G401 (cell line): ENCODE measurements around the gene KRT82. TPM values are rescaled to one million over a fixed set of nuclear protein-coding genes. Genes with fewer than 3 reads are reported as not detected.
"Not testable (repeated sequence)": the region's sequence is repeated elsewhere in the genome, so short reads cannot be mapped to it uniquely, and the experiment has no call there.

Experiments used
- DNase-seq: peaks from one replicate; pipeline ENCODE4 v3.0.0-alpha.2; 2015; ENCODE audit warnings: low spot score
- in situ Hi-C: cut with HindIII; loops from 2 replicates; pipeline ENCODE4 v1.10.0; 2016; ENCODE audit warnings: low sequenced_read_pairs, mixed read lengths
- total RNA-seq: library from RNA; depleted of rRNA; stranded (reverse); fragments of >200 nt; shearing (Covaris generic); gene quantifications from 2 replicates; pipeline ENCODE4 v1.2.3, GENCODE V29; 2014; rRNA removed

KRT82 gene
- total RNA-seq, result not detected in 2 replicates

DNA sequence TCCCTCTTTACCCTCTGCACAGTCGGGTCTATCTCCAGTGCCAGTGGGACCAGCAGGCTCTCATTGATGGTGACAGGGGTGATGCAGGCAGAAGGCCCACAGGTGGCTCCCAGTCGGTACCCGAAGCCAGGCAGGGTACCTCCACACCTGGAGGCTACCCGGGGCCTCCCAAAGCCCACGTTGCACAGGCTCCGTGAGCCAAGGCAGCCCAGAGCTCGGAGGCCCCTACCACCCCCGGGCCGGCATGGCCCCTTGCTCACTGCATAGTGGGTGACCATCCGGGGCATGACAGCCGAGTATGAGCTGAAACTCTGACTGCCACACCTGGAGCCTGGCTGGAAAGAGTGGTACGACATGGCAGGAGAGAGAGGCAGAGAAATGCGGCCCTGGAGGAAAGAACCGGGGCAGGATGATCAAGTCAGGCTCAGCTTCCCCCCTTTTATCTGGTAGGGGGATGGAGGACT, at the start of gene KRT82:
Gene KRT82 (minus strand): TSS at position 414 of the 464 bp plus-strand sequence. CDS start 58 bp downstream, at position 356.
- DNase-seq, result no peak
- in situ Hi-C loops, result no loop called here

DNA sequence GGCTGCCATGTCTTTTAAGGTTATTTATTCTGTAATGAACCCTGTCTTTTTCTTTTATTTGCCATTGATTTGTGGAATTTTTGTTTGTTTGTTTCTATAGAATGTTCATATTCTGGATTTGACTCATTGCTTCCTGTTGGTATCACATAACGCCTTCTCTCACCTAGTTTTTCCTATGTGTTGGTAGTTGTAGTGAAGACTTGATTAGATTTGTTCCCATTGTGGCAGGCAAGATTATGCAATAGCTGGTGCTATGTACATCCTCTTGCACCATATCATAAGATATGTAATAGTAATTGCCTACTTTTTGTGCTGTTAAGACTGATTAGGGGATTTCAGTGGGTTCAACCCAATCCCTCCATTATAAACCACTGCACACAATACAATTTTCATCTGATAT, 49.7 kb upstream of the KRT82 start:
- DNase-seq, result no peak
- in situ Hi-C loops, result no loop called here

DNA sequence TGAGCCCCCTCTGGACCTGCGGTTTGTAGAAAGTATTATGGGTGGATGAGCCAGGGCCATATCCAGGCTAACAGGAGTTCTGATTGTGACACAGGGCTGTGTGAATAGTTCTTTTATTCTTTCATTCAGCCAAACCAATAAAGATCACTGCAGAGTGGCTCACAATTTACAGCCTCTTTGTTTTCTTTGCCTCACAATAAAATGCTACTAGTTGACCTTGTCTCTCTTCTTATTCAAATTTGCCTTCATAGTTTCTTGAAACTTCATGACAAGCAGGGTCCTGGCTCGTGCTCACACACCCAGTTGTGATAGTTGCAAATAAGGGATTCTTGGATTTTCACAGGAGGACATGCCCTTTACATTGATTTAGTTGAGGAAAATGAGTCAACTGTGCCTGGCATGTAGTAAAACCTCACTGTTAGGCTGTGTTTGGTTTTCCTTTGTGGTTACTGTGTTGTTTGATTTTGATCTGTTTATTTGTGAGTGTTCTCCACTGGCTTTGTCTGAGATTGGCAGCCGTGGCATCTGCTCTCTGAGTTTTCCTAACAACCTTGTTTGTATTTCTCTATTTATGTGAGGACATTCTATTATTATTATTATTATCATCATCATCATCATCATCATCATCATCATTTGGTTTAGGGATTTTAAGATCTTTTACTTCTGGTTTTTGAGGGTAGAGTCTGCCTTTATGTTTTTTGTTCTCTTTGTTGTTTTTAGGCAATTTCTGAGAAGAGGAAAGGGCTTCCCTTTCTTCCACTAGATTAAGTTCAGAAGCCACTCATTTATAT, 48.5 kb upstream of the KRT82 start:
- in situ Hi-C loops, result no loop called here
- DNase-seq, result no peak

DNA sequence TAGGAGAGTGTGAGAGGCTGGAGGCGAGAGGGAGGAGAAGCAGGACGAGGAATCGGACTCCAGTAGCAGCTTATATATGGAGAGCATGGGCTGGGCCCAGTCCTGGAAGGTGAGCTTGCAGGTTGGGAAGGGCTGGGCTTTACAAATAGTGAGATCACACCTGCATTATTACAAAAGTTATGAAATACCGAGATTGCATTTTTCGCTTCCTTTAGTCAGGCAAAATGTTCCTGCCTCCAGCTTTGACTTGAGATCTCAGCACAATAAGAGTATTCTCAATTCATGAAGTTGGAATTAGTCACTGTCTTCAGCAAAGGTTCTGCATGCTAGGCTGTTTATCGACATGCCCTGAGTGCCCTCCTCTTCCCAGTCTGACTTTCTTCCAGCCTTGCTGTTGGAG, 46.0 kb upstream of the KRT82 start, which contains the start of gene KRT6B:
Gene KRT6B (minus strand): TSS at position 46 of the 400 bp plus-strand sequence. CDS start 68 bp downstream, outside the sequence.
- in situ Hi-C loops, result no loop called here
- DNase-seq, result no peak

DNA sequence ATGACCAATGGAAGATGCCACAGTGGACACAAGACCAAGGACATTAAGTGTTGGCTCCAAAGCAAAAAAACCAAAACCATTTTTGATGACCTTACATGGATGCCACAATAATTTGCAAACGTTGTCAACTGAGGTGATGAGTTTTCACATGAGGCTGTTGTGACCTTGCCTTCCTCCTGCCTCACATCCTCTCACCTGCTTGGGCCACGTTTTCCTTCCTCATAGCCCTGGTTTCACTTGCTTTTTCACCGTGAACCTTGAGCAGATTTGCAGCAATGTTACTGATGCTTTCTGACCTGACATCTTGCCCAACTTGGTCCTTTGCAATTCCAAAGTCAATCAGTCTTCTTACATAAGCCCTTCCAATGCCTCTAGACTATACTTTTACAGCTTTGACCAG, 42.1 kb upstream of the KRT82 start:
- no peak for DNase-seq
- in situ Hi-C loops, result no loop called here

DNA sequence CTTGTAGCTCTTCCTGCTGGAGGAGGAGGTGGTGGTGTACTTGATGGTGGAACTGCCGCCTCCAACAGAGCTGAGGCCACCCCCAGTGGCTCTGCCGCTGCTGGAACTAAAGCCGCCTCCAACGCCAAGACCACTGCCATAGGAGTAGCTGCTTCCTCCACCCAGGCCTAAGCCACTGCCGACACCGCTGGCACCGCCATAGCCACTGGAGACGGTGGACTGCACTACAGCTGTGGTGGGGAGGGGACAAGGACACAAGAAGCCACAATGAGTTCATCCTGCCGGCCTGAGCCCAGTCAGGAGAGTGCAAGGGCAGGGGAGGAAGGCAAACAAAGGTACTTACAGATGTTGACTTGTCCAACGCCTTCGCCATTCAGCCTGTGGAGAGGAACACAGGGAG, 41.1 kb upstream of the KRT82 start:
- DNase-seq, in situ Hi-C loops: not testable (repeated sequence)

DNA sequence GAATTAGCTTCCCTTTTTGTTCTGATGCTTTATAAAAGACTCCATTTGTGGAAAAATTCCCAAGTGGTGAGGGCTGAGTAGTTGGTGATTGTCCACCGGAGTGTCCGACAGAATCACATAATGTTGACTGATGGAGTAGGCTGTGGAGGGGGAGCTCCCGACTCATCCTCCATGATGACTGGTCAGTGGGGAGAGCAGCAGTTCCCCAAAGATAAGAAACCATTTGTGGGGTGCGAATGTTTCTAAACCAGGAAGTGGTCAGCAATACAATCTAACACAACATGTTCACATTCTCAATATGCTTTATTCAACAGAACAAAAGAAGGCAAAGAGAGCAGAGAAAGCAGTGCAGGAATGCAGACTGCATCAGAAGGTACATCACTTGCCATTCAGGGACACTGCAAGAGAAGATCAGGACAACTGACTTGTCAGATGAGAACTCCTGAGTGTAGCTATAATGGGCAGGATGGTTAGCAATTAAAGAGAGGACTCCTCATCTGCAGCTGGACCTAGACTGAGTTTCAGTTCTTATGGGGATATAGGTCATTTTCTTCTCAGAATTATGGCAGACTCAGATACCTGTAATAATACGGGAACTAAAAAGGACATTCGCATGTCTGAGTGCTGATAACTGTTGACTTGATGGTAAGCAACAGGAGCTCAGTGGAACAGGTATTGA, 40.4 kb upstream of the KRT82 start:
- in situ Hi-C loops, result no loop called here
- DNase-seq, result no peak

DNA sequence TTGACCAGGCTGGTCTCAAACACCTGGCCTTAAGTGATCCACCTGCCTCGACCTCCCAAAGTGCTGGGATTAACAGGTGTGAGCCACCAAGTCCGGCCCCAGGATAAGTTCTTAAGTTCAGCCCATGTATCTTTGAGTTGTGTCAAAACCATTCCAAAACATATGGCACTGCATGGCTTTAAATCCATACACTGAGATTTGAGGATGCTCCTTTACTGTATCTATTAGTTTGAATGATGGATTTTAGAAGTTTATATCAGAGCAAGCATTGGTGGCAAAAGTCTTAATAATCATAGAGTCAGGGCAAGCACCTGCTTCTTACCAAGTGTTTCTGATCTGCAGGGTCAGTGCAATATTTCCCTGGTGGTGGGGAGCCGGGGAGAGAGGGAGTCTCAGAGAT, 39.7 kb upstream of the KRT82 start:
- no peak for DNase-seq
- in situ Hi-C loops, result no loop called here

DNA sequence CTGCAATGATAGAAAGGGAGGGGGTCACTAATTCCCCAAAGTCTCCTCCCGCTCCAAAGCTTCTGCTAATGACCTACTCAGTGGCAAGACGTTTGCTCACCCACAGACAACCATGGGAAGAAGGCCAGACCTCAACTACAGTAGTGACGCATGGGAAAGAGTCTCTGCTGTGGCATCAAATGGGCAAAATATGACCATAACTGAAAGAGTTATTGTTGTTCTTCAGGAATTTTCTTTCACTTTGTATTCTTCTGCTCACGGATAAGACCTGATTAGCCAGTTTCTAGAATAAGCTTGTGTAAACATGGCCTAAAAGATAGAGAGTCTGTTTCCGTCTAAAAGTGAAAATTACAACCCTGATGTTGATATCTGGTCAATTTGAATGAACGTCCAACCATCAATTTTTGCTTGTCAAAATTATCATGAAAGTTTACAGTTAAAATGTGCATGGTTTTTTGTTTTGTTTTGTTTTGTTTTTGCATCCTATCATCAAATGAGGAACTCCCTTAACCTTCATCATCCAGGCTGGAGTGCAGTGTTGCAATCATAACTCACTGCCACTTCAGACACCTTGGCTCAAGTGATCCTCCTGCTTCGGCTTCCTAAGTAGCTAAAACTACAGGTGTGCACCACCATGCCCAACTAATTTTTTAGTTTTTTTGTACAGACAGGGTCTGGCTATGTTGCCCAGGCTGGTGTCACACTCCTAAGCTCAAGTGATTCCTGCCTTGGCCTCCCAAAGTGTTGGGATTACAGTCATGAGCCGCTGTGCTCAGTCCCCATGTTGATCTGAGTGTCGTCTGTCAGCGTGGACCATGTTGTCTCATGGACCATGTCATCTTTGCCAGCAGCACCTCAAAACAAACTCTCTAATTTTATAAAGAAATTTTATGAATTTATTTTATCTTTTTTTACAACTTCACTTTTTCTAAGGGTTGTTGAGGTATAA, 38.8 kb upstream of the KRT82 start:
- no peak for DNase-seq
- in situ Hi-C loops, result no loop called here

DNA sequence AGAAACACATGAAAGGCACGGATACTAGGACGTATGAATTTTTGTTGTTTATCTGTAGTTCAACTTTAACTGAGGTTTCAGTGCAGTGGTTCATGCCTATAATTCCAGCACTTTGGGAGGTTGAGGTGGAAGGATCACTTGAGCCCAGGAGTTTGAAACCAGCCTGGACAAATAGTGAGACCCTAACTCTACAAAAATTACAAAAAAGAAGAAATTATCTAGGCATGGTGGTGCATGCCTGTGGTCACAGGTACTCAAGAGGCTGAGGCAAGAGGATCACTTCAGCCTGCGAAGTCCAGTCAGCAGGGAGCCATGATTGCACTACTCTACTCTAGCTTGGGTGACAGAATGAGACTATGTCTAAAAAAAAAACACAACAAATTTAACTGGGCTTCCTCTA, 37.8 kb upstream of the KRT82 start:
- in situ Hi-C loops, result no loop called here
- DNase-seq, result no peak

DNA sequence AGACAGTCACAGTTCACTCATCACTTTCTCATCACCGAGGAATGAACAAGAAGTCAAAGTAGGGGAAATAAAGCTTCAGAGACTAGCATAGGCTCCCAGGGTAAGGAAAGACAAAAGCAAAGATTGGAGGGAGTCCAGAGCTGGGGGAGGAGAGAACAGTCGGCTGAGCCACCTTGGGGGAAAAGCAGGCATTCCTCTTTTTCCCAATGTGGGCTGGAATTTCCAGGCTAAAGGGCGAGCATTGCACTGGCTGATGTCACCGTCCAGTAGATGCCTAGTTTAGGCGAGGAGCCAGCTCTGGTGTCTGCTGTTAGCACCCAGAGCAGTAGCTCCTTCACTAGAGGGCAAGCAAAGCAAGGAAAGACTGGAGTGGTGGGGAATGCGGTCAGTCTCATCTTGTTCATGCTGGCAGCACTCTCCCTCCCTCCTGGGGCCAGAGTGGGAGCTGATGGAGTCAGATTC, 36.5 kb upstream of the KRT82 start:
- no peak for DNase-seq

DNA sequence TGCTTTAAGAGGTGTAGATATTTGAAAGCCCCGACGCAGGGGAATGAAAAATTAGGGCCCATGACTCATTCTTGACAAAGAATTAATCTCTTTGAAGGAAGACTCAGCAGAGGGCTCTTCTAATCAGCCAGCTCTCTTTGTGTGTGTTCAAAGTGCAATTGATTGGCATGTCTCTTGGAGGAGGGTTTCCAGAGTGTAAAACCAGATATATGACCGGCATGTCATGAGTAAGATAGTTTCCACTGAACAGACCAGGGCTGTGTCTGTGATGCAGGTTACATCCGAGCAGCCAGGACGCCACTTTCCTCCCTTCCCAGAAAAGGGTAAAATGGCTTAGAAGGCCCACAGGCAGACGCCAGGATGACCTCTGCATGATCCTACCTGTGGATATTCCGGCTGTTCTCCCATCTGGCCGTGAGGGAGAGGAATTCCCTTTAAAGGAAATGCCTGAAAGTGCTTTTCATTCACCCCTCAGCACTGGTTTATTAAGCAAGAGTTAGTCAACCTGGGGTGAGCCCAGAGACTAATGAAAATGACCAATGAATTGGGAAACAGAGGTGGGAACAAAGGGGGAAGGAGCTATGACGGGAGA, 35.3 kb upstream of the KRT82 start:
- in situ Hi-C loops, result no loop called here
- peak; percentile 2 for DNase-seq

More for the DNA sequence above, 36.5 kb upstream of the KRT82 start:
- in situ Hi-C loops, result no loop called here

DNA sequence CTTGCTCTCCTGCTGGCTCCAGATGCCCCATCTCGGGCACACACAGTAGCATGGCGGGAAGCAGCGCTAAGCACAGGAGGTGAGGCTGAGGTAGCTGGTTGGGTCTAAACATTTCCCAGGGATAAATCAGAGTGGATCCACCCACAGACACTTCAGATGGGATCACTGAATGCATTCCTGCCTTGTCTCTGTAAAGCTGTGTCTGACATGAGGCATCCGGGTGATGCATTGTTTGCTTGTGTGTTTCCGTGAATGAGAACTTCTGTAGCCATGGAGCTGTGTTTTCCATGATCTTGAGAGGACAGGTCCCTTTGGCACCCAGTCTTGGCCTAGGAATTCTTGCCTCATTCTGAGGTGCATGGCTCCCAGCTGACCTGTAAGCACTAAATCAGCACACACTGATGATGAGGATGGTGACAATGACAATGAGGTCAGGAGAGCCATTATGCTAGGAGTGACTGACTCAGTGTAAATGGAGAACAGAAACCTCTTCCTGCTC, 34.7 kb upstream of the KRT82 start:
- in situ Hi-C loops, result no loop called here
- no peak for DNase-seq

DNA sequence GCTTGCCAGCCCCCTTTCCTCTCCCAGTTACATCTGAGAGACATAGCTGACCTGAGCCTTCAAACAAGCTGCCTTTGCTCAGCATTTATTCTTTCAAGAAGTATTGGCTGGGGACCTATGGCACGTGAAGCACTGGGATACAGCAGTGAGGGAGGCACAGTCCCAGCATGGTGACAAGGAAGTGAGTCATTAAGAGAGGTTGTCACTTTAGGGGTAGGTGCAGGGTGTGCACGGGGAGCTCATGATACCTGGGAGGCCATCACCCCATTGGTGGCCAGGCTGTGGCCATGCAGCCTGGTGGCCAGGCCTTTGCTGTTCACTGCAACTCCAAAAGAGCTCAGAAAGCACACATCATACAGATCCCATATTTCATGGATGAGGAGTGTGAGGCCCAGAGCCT, 33.7 kb upstream of the KRT82 start:
- no peak for DNase-seq
- in situ Hi-C loops, result no loop called here

DNA sequence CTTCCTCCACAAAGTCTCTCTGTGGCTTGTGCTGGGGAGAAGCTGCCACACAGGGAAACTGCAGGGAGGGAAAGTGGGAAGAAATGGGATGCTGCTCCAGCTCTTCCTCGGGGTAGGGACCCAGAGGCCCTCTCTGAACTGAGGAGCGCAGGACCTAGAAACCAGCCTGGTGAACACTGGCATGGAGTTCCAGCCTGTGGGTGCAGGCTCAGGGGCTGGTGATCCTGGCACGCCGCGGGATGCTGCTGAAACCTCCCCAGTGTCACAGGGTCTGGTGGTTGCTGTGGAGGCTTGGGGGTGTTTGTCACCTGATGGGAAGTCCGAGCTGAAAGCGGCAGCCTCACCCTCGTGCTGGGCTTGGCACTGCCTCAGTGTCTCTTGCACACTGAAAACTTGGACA, 33.3 kb upstream of the KRT82 start:
- in situ Hi-C loops, result no loop called here

DNA sequence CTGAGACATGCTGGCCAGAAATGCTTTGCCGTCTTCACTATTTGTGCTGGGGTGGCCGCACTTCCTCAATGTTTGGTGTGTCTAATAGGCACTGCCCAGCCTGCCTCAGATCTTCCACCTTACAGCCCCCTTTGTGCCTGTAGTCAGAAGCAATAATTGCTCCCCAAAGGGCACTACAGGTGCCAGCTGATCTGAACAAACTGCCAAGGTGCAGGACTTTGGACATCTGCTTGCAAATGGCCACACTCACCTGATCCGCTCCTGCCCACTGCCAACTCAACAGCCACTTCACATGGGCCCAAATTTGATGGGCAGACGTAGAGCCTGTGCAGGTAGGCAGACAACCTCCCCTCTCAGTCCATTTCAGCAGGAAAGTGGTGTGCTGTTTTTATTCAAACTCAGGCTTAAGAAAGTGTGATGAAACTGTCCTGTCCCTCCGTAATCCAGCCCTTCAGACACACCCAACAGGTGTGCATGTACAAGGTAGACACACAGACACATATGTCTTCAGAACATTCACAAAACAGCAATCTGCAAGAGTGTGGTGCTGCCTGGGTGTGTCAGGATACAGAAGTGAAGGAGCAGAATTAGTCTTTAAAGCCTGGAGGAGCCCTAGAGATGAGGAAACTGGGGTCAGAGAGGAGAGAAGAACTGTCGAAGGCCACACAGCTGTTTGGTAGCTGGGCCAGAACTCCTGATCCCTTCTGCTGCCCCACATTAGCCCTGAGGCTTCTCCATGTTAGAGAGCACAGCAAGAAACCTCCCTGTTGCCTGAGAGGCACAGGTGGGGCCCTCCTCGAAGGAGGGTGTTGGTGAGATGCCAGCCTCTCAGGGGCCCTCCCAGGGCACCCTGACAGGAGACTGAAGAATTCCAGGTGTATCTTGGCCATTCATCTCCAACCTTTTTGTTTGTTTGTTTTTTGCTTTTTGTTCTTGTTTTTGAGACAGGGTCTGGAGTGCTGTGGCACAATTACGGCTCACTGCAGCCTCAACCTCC, 32.5 kb upstream of the KRT82 start:
- DNase-seq, result no peak
- in situ Hi-C loops, result no loop called here

More for the DNA sequence above, 33.3 kb upstream of the KRT82 start:
- no peak for DNase-seq

DNA sequence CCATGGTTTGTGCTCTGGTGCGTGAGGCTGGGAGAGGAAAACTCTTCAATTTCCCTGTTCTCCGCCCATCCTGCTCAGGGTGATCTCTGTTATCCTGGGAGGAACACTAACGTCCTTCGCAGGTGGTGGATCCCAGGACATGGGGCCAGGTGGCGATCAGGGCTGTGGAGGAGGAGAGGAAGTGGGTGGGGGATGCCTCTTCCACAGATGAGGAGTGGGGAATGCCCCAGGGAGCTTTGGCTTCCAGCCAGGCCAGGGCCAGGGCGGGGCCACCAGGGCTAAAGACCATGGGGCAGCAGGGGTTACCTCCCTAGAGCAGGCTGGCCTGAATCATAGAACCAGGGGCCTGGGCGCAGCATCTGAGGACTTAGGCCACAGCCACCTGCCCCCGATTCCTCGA, 31.4 kb upstream of the KRT82 start:
- DNase-seq, result no peak
- in situ Hi-C loops, result no loop called here
